HEK293T (cell line): ENCODE results near the gene ARFIP1.
"Not testable (repeated sequence)": the region's sequence is repeated elsewhere in the genome, so short reads cannot be mapped to it uniquely, and the experiment has no call there.

Experiments
- CTCF ChIA-PET: fragments of 350-600 bp; formaldehyde crosslinking; extraction: SDS; loops from one replicate; lab custom pipeline; 2021; ENCODE audit warnings: antibody characterized with exemption, inconsistent platforms; lab: Yijun Ruan, JAX
- POLR2A ChIA-PET: fragments of 350-600 bp; formaldehyde crosslinking; extraction: SDS; loops from one replicate; lab custom pipeline; 2020; ENCODE audit warnings: antibody characterized with exemption, inconsistent platforms; lab: Yijun Ruan, JAX
- DNase-seq: peaks from one replicate; pipeline ENCODE4 v3.0.0; 2012; ENCODE audit warnings: mixed read lengths; ENCODE audit errors: extremely low spot score
- ARNT ChIP-seq: fragments of 450-650 bp; IDR thresholded peaks from 2 replicates; pipeline ENCODE4 v1.6.1; 2017; ENCODE audit warnings: mild to moderate bottlenecking
- BHLHE40 ChIP-seq: fragments of 450-650 bp; IDR thresholded peaks from 2 replicates; pipeline ENCODE4 v1.6.1; 2016; ENCODE audit warnings: mild to moderate bottlenecking, moderate library complexity, borderline replicate concordance
- CTBP1 ChIP-seq: fragments of 450-650 bp; IDR thresholded peaks from 2 replicates; pipeline ENCODE4 v1.6.1; 2016; ENCODE audit warnings: borderline replicate concordance
- ELF4 ChIP-seq: fragments of 450-650 bp; IDR thresholded peaks from 2 replicates; pipeline ENCODE4 v1.6.1; 2017; ENCODE audit warnings: antibody characterized with exemption
- FOXA1 ChIP-seq: fragments of 450-650 bp; IDR thresholded peaks from 2 replicates; pipeline ENCODE4 v1.6.1; 2016; ENCODE audit warnings: mild to moderate bottlenecking
- FOXK2 ChIP-seq: fragments of 450-650 bp; IDR thresholded peaks from 2 replicates; pipeline ENCODE4 v1.6.1; 2016; ENCODE audit warnings: mild to moderate bottlenecking
- FOXM1 ChIP-seq: fragments of 450-650 bp; IDR thresholded peaks from 2 replicates; pipeline ENCODE4 v1.6.1; 2017; ENCODE audit warnings: mild to moderate bottlenecking, borderline replicate concordance
- HDGF ChIP-seq: fragments of 450-650 bp; IDR thresholded peaks from 2 replicates; pipeline ENCODE4 v1.6.1; 2017; ENCODE audit warnings: antibody characterized with exemption, borderline replicate concordance
- L3MBTL2 ChIP-seq: fragments of 450-650 bp; conservative IDR thresholded peaks from 2 replicates; pipeline ENCODE4 v1.6.1; 2016; ENCODE audit warnings: mild to moderate bottlenecking
- LEF1 ChIP-seq: fragments of 450-650 bp; IDR thresholded peaks from 2 replicates; pipeline ENCODE4 v1.6.1; 2017; ENCODE audit warnings: mild to moderate bottlenecking, borderline replicate concordance
- NFRKB ChIP-seq: fragments of 450-650 bp; IDR thresholded peaks from 2 replicates; pipeline ENCODE4 v1.6.1; 2016; ENCODE audit warnings: mild to moderate bottlenecking, moderate library complexity
- SP1 ChIP-seq: fragments of 450-650 bp; IDR thresholded peaks from 2 replicates; pipeline ENCODE4 v1.6.1; 2017
- SUZ12 ChIP-seq: fragments of 450-650 bp; IDR thresholded peaks from 2 replicates; pipeline ENCODE4 v1.6.1; 2016; ENCODE audit warnings: mild to moderate bottlenecking
- TARDBP ChIP-seq: fragments of 450-650 bp; IDR thresholded peaks from 2 replicates; pipeline ENCODE4 v1.6.1; 2016
- ZNF384 ChIP-seq: fragments of 450-650 bp; IDR thresholded peaks from 2 replicates; pipeline ENCODE4 v1.6.1; 2016
- TF ChIP-seq, protein P1 (sequence below): fragments of 450-650 bp; IDR thresholded peaks from 2 replicates; pipeline ENCODE4 v1.6.1; 2016

Gene ARFIP1

DNA sequence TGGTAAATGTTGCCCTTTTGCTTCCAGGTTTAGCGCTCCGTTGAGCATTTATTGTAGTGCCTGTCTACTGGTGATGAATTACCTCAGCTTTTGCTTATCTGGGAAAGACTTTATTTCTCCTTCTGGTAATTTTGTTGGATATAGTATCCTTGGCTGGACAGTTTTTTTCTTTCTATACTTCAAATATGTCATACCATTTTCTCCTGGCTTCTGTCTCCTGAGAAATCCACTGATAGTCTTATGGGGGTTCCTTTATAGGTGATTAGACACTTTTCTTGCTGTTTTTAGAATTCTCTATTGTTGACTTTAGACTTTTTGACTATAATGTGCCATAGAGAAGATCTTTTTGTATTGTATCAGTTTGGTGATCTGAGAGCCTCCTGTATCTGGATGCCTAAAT, 73.5 kb downstream of the ARFIP1 start:
- TF ChIP-seq SUZ12 (no peak), ELF4 (no peak), NFRKB (no peak), ZNF384 (no peak)
- POLR2A ChIA-PET: no interaction called here
- DNase-seq: no peak
- CTCF ChIA-PET: no interaction called here

DNA sequence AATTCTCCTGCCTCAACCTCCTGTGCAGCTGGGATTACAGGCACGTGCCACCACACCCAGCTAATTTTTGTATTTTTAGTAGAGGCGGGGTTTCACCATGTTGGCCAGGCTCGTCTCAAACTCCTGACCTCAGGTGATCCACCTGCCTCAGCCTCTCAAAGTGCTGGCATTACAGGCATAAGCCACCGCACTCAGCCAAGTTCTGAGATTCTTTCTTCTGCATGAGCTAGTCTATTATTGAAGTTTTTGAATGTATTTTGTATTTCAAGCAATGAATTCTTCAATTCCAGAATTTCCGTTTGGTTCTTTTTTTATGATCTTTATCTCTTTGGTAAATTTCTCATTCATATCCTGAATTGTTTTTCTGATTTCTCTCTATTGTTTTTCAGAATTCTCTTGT, 74.3 kb downstream of the ARFIP1 start:
- POLR2A ChIA-PET, CTCF ChIA-PET, DNase-seq: not testable (repeated sequence)

DNA sequence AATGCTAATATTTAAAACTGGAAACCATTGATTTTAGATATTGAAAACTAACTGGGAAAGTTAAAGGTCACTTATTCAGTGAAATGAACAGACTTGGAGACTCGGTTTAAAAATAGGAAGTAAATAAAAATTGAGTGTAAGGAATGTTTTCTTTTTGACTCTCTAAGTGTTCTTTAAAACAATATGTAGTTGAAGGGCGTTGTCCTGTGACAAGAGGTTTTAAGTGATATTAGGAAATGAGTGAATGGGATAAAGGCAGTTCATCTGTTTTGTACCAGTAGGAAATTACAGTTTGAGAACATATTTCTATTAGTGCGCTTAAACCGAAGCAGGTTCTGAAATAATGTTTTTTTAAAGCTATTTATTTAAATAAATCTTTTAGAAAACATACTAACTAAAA, 77.2 kb downstream of the ARFIP1 start:
- CTCF ChIA-PET: no interaction called here
- TF ChIP-seq FOXA1 (no peak), ARNT (no peak), LEF1 (no peak), FOXM1 (no peak), FOXK2 (no peak), BHLHE40 (no peak), CTBP1 (no peak), SP1 (no peak), NFRKB (no peak), L3MBTL2 (no peak), TARDBP (no peak), ZNF384 (no peak), HDGF (no peak), ELF4 (no peak), SUZ12 (no peak)
- TF ChIP-seq, protein P1, sequence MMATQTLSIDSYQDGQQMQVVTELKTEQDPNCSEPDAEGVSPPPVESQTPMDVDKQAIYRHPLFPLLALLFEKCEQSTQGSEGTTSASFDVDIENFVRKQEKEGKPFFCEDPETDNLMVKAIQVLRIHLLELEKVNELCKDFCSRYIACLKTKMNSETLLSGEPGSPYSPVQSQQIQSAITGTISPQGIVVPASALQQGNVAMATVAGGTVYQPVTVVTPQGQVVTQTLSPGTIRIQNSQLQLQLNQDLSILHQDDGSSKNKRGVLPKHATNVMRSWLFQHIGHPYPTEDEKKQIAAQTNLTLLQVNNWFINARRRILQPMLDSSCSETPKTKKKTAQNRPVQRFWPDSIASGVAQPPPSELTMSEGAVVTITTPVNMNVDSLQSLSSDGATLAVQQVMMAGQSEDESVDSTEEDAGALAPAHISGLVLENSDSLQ: no peak
- POLR2A ChIA-PET: no interaction called here
- DNase-seq: no peak

DNA sequence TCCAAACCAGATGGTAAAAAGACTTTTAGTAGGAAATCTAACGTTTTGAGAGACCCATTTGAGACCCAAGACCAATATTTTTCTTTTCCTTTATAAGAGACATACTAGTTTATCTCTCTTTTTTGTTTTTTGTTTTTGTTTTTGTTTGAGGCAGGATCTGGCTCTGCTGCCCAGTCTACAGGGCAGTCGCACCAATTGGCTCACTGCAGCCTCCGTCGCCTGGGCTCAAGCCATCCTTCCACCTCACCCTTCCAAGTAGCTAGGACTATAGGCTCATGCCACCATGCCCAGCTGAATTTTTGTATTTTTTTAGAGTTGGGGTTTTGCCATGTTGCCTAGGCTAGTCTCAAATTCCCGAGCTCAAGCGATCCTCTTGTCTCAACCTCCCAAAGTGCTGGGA, 79.2 kb downstream of the ARFIP1 start:
- ChIA-PET POLR2A (no interaction called here), CTCF (no interaction called here)
- no peak for DNase-seq
- no peak for TF ChIP-seq ELF4
- no peak for TF ChIP-seq FOXM1
- no peak for TF ChIP-seq FOXA1
- TF ChIP-seq ZNF384: no peak
- TF ChIP-seq BHLHE40: no peak
- no peak for TF ChIP-seq TARDBP
- no peak for TF ChIP-seq SP1
- no peak for TF ChIP-seq FOXK2
- TF ChIP-seq LEF1: no peak
- TF ChIP-seq CTBP1: no peak
- no peak for TF ChIP-seq ARNT
- no peak for TF ChIP-seq SUZ12
- TF ChIP-seq, protein P1: no peak
- no peak for TF ChIP-seq HDGF
- TF ChIP-seq NFRKB: no peak

DNA sequence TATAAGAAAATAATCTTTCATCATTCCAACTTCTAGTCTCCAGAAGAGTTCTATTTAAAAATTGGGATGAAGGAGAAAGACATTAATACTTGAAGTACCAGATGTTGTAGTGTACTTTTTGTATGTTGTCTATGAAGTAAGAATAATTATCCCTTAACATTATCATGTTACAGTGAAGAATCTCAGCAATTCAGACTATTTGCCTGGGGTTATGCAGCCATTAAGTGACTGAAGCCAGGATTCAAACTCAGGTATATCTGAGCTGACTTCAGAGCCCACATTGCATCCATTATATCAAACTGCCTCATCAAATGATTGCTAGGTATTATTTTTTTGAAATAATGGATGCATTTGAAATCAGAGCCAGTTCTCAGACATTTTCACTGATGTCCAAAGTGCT, 80.3 kb downstream of the ARFIP1 start:
- no peak for DNase-seq
- CTCF ChIA-PET: no interaction called here
- POLR2A ChIA-PET: no interaction called here
- TF ChIP-seq SP1: no peak
- TF ChIP-seq FOXM1: no peak
- no peak for TF ChIP-seq TARDBP
- TF ChIP-seq CTBP1: no peak
- TF ChIP-seq, protein P1: no peak
- TF ChIP-seq FOXK2: no peak
- no peak for TF ChIP-seq LEF1
- no peak for TF ChIP-seq ARNT
- TF ChIP-seq NFRKB: no peak
- TF ChIP-seq FOXA1: no peak
- no peak for TF ChIP-seq ZNF384
- no peak for TF ChIP-seq L3MBTL2

DNA sequence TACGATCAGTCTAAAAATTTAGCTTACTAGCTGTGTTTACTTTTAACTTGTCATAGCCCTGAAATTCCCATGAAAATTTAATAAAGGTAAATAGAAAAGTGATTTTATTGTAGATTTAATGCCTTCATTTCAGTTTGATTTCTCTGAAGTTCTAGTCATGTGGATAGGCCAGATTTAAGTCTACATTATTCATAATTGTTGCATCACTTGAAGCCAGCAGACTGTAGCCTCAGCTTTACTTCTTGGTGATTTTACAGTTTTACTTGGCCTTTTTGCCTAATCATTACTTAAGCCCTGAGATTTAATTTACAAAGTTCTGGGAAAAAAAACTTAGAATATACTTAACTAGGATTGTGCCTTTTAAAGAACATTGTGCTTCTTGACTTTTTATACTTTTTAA, 82.9 kb downstream of the ARFIP1 start:
- no peak for TF ChIP-seq FOXM1
- no peak for TF ChIP-seq TARDBP
- no peak for TF ChIP-seq NFRKB
- TF ChIP-seq CTBP1: no peak
- TF ChIP-seq HDGF: no peak
- DNase-seq: no peak
- POLR2A ChIA-PET: no interaction called here
- CTCF ChIA-PET: no interaction called here

DNA sequence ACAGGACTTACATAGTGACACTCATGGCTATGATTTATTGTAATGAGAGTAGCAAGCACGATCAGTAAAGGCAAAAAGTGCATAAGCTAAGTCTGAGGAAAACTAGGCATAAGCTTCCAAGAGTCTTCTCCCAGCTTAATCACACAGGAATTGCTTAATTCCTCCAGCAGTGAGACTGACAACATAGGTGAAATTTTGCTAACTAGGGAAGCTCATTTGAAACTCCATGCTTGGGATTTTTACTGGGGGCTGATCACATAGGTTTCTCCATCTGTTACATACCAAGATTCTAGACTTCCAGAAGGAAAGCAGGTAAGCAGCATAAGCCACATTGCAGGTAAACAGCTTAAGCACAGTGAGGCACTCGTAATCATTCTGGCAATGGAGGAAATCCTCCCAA, 84.6 kb downstream of the ARFIP1 start:
- POLR2A ChIA-PET: no interaction called here

DNA sequence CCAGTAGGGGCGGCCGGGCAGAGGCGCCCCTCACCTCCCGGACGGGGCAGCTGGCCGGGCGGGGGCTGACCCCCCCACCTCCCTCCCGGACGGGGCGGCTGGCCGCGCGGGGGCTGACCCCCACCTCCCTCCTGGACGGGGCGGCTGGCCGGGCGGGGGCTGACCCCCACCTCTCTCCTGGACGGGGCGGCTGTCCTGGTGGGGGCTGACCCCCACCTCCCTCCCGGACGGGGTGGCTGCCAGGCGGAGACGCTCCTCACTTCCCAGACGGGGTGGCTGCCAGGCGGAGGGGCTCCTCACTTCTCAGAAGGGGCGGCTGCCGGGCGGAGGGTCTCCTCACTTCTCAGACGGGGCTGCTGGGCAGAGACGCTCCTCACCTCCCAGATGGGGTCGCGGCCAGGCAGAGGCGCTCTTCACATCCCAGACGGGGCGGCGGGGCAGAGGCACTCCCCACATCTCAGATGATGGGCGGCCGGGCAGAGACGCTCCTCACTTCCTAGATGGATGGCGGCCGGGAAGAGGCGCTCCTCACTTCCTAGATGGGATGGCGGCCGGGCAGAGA, 86.8 kb downstream of the ARFIP1 start:
- POLR2A ChIA-PET, DNase-seq, CTCF ChIA-PET: not testable (repeated sequence)

More for the DNA sequence above, 84.6 kb downstream of the ARFIP1 start:
- DNase-seq: no peak
- CTCF ChIA-PET: interaction anchor here (0.6 kb wide), 2 partner anchors 10 to 197 kb away, joined by 3 read pairs; no protein-coding TSS in a partner anchor
- TF ChIP-seq NFRKB: no peak
- TF ChIP-seq ARNT: no peak
- TF ChIP-seq, protein P1: no peak
- TF ChIP-seq SUZ12: no peak
- no peak for TF ChIP-seq TARDBP
- TF ChIP-seq ZNF384: no peak
- no peak for TF ChIP-seq FOXK2
- TF ChIP-seq BHLHE40: no peak
- no peak for TF ChIP-seq FOXM1
- no peak for TF ChIP-seq ELF4
- no peak for TF ChIP-seq L3MBTL2
- TF ChIP-seq FOXA1: no peak
- no peak for TF ChIP-seq SP1
- no peak for TF ChIP-seq CTBP1
- TF ChIP-seq HDGF: no peak
- no peak for TF ChIP-seq LEF1
